IMR-90 (cell line): ENCODE measurements around the gene OSGEP. TPM values are rescaled to one million over a fixed set of nuclear protein-coding genes. Genes with fewer than 3 reads are reported as not detected.

Experiments used
- ATAC-seq: fragments of 200-7000 bp; cut with Tn5 transposase; 2 replicates; pipeline ENCODE4 v1.9.1; 2020; ENCODE audit warnings: low read depth, mild to moderate bottlenecking, moderate library complexity
- BruUV-seq: library from RNA; stranded (reverse); fragments of 400-500 nt; replicated peaks from 2 replicates; lab custom pipeline; 2021; lab: Mats Ljungman, UMichigan
- CTCF ChIA-PET: fragments of 300-600 bp; formaldehyde crosslinking; extraction: SDS; loops from one replicate; lab custom pipeline; 2021; ENCODE audit warnings: antibody characterized with exemption; lab: Yijun Ruan, JAX
- POLR2A ChIA-PET: fragments of 300-600 bp; sonication (Branson Sonifier 250); formaldehyde crosslinking; loops from one replicate; lab custom pipeline; 2022; ENCODE audit warnings: antibody characterized with exemption; ENCODE audit not compliant: unreplicated experiment; lab: Charles Lee
- DNase-seq: peaks from one replicate; pipeline ENCODE4 v3.0.0; 2013
- H2AFZ ChIP-seq: replicated peaks from 2 replicates; pipeline ENCODE3; 2013; ENCODE audit warnings: low read length, mild to moderate bottlenecking; ENCODE audit not compliant: poor library complexity
- H2AK5ac ChIP-seq: 2 replicates; pipeline ENCODE4 v1.6.1; 2013; ENCODE audit warnings: low read depth, low read length, inconsistent platforms
- H2AK9ac ChIP-seq: replicated peaks from 2 replicates; pipeline ENCODE3; 2013; ENCODE audit warnings: mild to moderate bottlenecking, low read depth, low read length, moderate library complexity; ENCODE audit not compliant: poor library complexity
- H2BK120ac ChIP-seq: 2 replicates; pipeline ENCODE4 v1.6.1; 2013; ENCODE audit warnings: low read depth, low read length, inconsistent platforms
- H2BK15ac ChIP-seq: 3 replicates; pipeline ENCODE4 v1.6.1; 2013; ENCODE audit warnings: low read depth, low read length, inconsistent platforms
- H2BK20ac ChIP-seq: 2 replicates; pipeline ENCODE4 v1.6.1; 2013; ENCODE audit warnings: low read depth, mild to moderate bottlenecking, inconsistent platforms, low read length, moderate library complexity
- H2BK5ac ChIP-seq: 2 replicates; pipeline ENCODE4 v1.6.1; 2013; ENCODE audit warnings: mild to moderate bottlenecking, low read depth, low read length, inconsistent platforms; ENCODE audit not compliant: poor library complexity, severe bottlenecking
- H3K14ac ChIP-seq: replicated peaks from 2 replicates; pipeline ENCODE4 v1.6.1; 2013; ENCODE audit warnings: low read depth, low read length, inconsistent platforms
- H3K18ac ChIP-seq: 2 replicates; pipeline ENCODE4 v1.6.1; 2013; ENCODE audit warnings: low read depth, low read length, control low read depth
- H3K23ac ChIP-seq: 2 replicates; pipeline ENCODE4 v1.6.1; 2013; ENCODE audit warnings: low read depth, low read length, inconsistent platforms
- H3K27ac ChIP-seq: 2 replicates; pipeline ENCODE4 v1.5.1; 2013; ENCODE audit warnings: mild to moderate bottlenecking, control low read depth, low read length; ENCODE audit not compliant: insufficient read depth
- H3K27me3 ChIP-seq: 2 replicates; pipeline ENCODE4 v1.6.1; 2013; ENCODE audit warnings: low read length; ENCODE audit not compliant: control insufficient read depth, insufficient read depth
- H3K36me3 ChIP-seq: 2 replicates; pipeline ENCODE4 v1.6.1; 2013; ENCODE audit warnings: low read length, mixed read lengths; ENCODE audit not compliant: control insufficient read depth, insufficient read depth
- H3K4ac ChIP-seq: 2 replicates; pipeline ENCODE4 v1.6.1; 2013; ENCODE audit warnings: low read depth, low read length, inconsistent platforms
- H3K4me1 ChIP-seq: 2 replicates; pipeline ENCODE4 v1.6.1; 2013; ENCODE audit warnings: low read length, mixed read lengths; ENCODE audit not compliant: control insufficient read depth, insufficient read depth
- H3K4me2 ChIP-seq: 2 replicates; pipeline ENCODE4 v1.6.1; 2013; ENCODE audit warnings: low read depth, mild to moderate bottlenecking, control low read depth, low read length, moderate library complexity
- H3K4me3 ChIP-seq: 2 replicates; pipeline ENCODE4 v1.5.1; 2013; ENCODE audit warnings: low read depth, mild to moderate bottlenecking, control low read depth, low read length, moderate library complexity; ENCODE audit not compliant: insufficient read depth
- H3K56ac ChIP-seq: 2 replicates; pipeline ENCODE4 v1.6.1; 2013; ENCODE audit warnings: low read length, inconsistent platforms; ENCODE audit not compliant: insufficient read depth; ENCODE audit errors: extremely low read depth
- H3K79me1 ChIP-seq, 2 experiments: 2 replicates each; pipeline ENCODE4 v1.6.1; 2013; ENCODE audit warnings: low read length in 2 of 2, inconsistent platforms in 1 of 2, low read depth in 1 of 2
- H3K9ac ChIP-seq: 2 replicates; pipeline ENCODE4 v1.6.1; 2013; ENCODE audit warnings: low read depth, low read length, control low read depth
- H3K9me1 ChIP-seq: 2 replicates; pipeline ENCODE4 v1.6.1; 2013; ENCODE audit warnings: low read length, inconsistent platforms; ENCODE audit not compliant: insufficient read depth
- H3K9me3 ChIP-seq: 2 replicates; pipeline ENCODE4 v1.6.1; 2013; ENCODE audit warnings: low read length; ENCODE audit not compliant: control insufficient read depth, insufficient read depth
- H4K20me1 ChIP-seq: 2 replicates; pipeline ENCODE4 v1.6.1; 2013; ENCODE audit warnings: low read length, inconsistent platforms; ENCODE audit not compliant: insufficient read depth
- H4K5ac ChIP-seq: 2 replicates; pipeline ENCODE4 v1.6.1; 2013; ENCODE audit warnings: mild to moderate bottlenecking, low read depth, low read length, control low read depth
- H4K8ac ChIP-seq, 2 experiments: 2 replicates each; pipeline ENCODE4 v1.6.1; 2013; ENCODE audit warnings: low read depth in 2 of 2, low read length in 2 of 2, control low read depth in 1 of 2, inconsistent platforms in 1 of 2
- H4K91ac ChIP-seq: 2 replicates; pipeline ENCODE4 v1.6.1; 2013; ENCODE audit warnings: low read depth, low read length, inconsistent platforms; ENCODE audit not compliant: insufficient read depth
- BHLHE40 ChIP-seq: fragments of 150-350 bp; IDR thresholded peaks from 2 replicates; pipeline ENCODE4 v1.6.1; 2016; ENCODE audit warnings: mild to moderate bottlenecking, low read depth, low read length
- CTCF ChIP-seq: conservative IDR thresholded peaks from 2 replicates; pipeline ENCODE4 v1.5.1; 2012; ENCODE audit warnings: mild to moderate bottlenecking, low read depth, low read length, improper control_type of control experiment
- WGBS, 2 experiments: methylation state at CpG; one replicate each; pipeline versions ENCODE4 v1.1.5 to v1.1.7; 2013; ENCODE audit warnings: missing lambda C conversion rate in 2 of 2; ENCODE audit not compliant: insufficient read length in 1 of 2; ENCODE audit errors: extremely low coverage in 2 of 2; 5-methylcytosine and 5-hydroxymethylcytosine counted together
- dilution Hi-C: fragments of 300-500 bp; cut with HindIII; formaldehyde crosslinking; loops from one replicate; pipeline ENCODE4 v1.14.3; 2018; ENCODE audit warnings: low sequenced_read_pairs; ENCODE audit not compliant: unreplicated experiment
- in situ Hi-C: fragments of 300-500 bp; cut with MboI; formaldehyde crosslinking; loops from 3 replicates; pipeline ENCODE4 v1.14.3; 2019; ENCODE audit warnings: low sequenced_read_pairs, inconsistent platforms, mixed read lengths
- intact Hi-C: fragments of 100-400 bp; cut with micrococcal nuclease; formaldehyde crosslinking; loops from 2 replicates; pipeline ENCODE4 v1.10.0; 2022
- polyA plus RNA-seq, 3 experiments: library from polyadenylated mRNA; depleted of rRNA; stranded (reverse); fragments of >200 nt; gene quantifications; 2 replicates each; pipeline ENCODE4 v1.2.3, GENCODE V29; 2012; ENCODE audit warnings: low replicate concordance in 1 of 3
- total RNA-seq: library from RNA; depleted of rRNA; stranded (reverse); fragments of >200 nt; gene quantifications from 2 replicates; pipeline ENCODE4 v1.2.3, GENCODE V29; 2012
- TF ChIP-seq, protein P1 (sequence below): fragments of 150-350 bp; IDR thresholded peaks from 2 replicates; pipeline ENCODE4 v1.6.1; 2016; ENCODE audit warnings: low read depth, mild to moderate bottlenecking, low read length, moderate library complexity, borderline replicate concordance

Gene OSGEP
- total and polyA plus RNA-seq, 2 of the 4 experiments (the other 2 are of a cell fraction): 24.7 to 32.4 TPM

GRCh38 chr14:20498622-20499021, 44.0 kb upstream of the OSGEP start:
- H3K4me3 ChIP-seq: no peak overlapping the region
- H3K23ac ChIP-seq: no peak overlapping the region
- CTCF ChIA-PET: no interaction called here
- H3K36me3 ChIP-seq: no peaks in the 10 kb centered on the region
- no peak overlapping the region for H3K4ac ChIP-seq
- H2BK5ac ChIP-seq: no peak overlapping the region
- WGBS, 2 experiments: no CpG with 5 or more reads among the region's 2 CpGs
- H3K9me1 ChIP-seq: no peaks in the 10 kb centered on the region
- H4K8ac ChIP-seq: no peak overlapping the region
- no peaks in the 10 kb centered on the region for H3K27me3 ChIP-seq
- no peak overlapping the region for H3K18ac ChIP-seq
- no peak overlapping the region for H4K5ac ChIP-seq
- dilution Hi-C loops (no loop called here), intact Hi-C loops (no loop called here), in situ Hi-C loops (no loop called here)
- no peak overlapping the region for H4K91ac ChIP-seq
- TF ChIP-seq, protein P1, sequence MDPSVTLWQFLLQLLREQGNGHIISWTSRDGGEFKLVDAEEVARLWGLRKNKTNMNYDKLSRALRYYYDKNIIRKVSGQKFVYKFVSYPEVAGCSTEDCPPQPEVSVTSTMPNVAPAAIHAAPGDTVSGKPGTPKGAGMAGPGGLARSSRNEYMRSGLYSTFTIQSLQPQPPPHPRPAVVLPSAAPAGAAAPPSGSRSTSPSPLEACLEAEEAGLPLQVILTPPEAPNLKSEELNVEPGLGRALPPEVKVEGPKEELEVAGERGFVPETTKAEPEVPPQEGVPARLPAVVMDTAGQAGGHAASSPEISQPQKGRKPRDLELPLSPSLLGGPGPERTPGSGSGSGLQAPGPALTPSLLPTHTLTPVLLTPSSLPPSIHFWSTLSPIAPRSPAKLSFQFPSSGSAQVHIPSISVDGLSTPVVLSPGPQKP: no peak
- TF ChIP-seq BHLHE40 (no peak), CTCF (no peak)
- H4K20me1 ChIP-seq: no peaks in the 10 kb centered on the region
- no peak overlapping the region for H2AFZ ChIP-seq
- DNase-seq (no peak), ATAC-seq (no peak)
- no peaks in the 10 kb centered on the region for H3K79me1 ChIP-seq
- H2BK15ac ChIP-seq: no peak overlapping the region
- H2BK20ac ChIP-seq: no peak overlapping the region
- no peak overlapping the region for H3K9ac ChIP-seq
- no peak overlapping the region for H3K56ac ChIP-seq
- H3K4me2 ChIP-seq: no peak overlapping the region
- H3K4me1 ChIP-seq: no peaks in the 10 kb centered on the region; the same call in 1 of the 2 replicates
- H3K27ac ChIP-seq: no peak overlapping the region
- no TSS peak for BruUV-seq
- no peak overlapping the region for H2BK120ac ChIP-seq
- H2AK5ac ChIP-seq: no peak overlapping the region
- no peak overlapping the region for H2AK9ac ChIP-seq
- no peaks in the 10 kb centered on the region for H3K9me3 ChIP-seq
- H3K14ac ChIP-seq: no peak overlapping the region
- POLR2A ChIA-PET: no interaction called here
